HUES48 (cell line): ENCODE results near the gene NAXD.
"Not testable (repeated sequence)": the region's sequence is repeated elsewhere in the genome, so short reads cannot be mapped to it uniquely, and the experiment has no call there.

Experiments used
- H3K27ac ChIP-seq: one replicate; pipeline ENCODE4 v1.7.0; 2013; ENCODE audit warnings: low read depth, low read length, inconsistent platforms
- H3K27me3 ChIP-seq: 2 replicates; pipeline ENCODE4 v1.6.1; 2013; ENCODE audit warnings: mild to moderate bottlenecking, low read length; ENCODE audit not compliant: control insufficient read depth, insufficient read depth
- H3K36me3 ChIP-seq: 2 replicates; pipeline ENCODE4 v1.6.1; 2013; ENCODE audit warnings: low read length; ENCODE audit not compliant: control insufficient read depth, insufficient read depth
- H3K4me1 ChIP-seq: 2 replicates; pipeline ENCODE4 v1.6.1; 2013; ENCODE audit warnings: mild to moderate bottlenecking, low read length; ENCODE audit not compliant: control insufficient read depth, insufficient read depth
- H3K4me3 ChIP-seq: 2 replicates; pipeline ENCODE4 v1.5.1; 2013; ENCODE audit warnings: mild to moderate bottlenecking, low read depth, low read length
- H3K9ac ChIP-seq: 2 replicates; pipeline ENCODE4 v1.6.1; 2013; ENCODE audit warnings: mild to moderate bottlenecking, low read depth, low read length, moderate library complexity
- H3K9me3 ChIP-seq: 2 replicates; pipeline ENCODE4 v1.6.1; 2013; ENCODE audit warnings: low read length; ENCODE audit not compliant: control insufficient read depth, insufficient read depth

The NAXD gene

DNA sequence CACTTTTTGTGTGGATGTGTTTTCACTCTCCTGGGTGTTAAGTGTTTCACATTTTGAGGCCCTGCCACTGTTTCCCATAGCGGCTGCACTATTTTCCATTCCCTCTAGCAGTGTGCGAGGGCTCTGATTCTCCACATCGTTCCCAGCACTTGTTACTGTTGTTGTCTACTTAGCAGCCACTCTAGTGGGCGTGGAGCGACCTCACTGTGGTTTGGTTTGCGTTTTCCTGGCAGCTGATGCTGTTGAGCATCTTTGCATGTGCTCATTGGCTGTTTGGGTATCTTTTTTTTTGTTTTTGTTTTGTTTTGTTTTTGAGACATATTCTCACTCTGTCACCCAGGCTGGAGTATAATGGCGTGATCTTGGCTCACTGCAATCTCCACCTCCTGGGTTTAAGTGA lies 14.4 kb downstream of the NAXD start:
- Histone ChIP-seq H3K4me3 (no peak overlapping the region), H3K27ac (no peak overlapping the region), H3K9me3 (no peaks in the 10 kb centered on the region), H3K27me3 (no peaks in the 10 kb centered on the region), H3K4me1 (no peaks in the 10 kb centered on the region), H3K36me3 (peaks cover 44% of the 10 kb centered on the region), H3K9ac (no peak overlapping the region)

DNA sequence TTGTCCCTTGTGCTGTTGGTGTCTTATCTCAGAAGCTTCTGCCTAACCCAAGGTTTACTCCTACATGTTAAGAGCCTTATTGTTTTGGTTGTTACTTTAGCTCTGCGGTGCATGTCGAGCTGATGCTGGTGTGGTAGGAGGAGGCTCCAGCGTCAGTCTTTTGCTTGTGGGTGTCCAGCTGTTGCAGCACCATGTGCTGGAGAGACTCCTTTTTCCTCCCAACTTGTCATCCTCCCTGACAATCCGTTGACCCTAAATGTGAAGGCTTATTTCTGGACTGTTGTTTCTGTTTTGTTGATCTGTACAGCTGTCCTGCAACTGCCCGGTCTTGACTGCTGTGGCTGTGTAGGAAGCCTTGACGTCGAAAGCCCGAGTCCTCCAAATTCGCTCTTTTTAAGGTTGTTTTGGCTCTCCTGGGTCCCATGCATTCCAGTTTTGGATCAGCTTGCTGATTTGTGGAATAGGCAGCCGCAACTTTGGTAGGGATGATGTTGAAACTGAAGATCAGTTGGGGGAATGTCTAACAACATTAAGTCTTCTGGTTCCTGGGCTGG lies 15.3 kb downstream of the NAXD start:
- Histone ChIP-seq H3K36me3 (peaks cover 47% of the 10 kb centered on the region), H3K27ac (no peak overlapping the region), H3K9ac (no peak overlapping the region), H3K4me3 (no peak overlapping the region), H3K9me3 (no peaks in the 10 kb centered on the region), H3K27me3 (no peaks in the 10 kb centered on the region), H3K4me1 (no peaks in the 10 kb centered on the region)

- H3K36me3 ChIP-seq, result peaks cover 63% of the 10 kb centered on the region
- not testable (repeated sequence) for H3K4me1 ChIP-seq, H3K4me3 ChIP-seq, H3K27me3 ChIP-seq, H3K27ac ChIP-seq, H3K9ac ChIP-seq, H3K9me3 ChIP-seq
These were observed 16.9 kb downstream of the NAXD start for GRCh38 chr13:110632255-110632654.

- no peaks in the 10 kb centered on the region for H3K4me1 ChIP-seq
- no peaks in the 10 kb centered on the region for H3K27me3 ChIP-seq
- H3K27ac ChIP-seq, result no peak overlapping the region
- H3K9me3 ChIP-seq, result no peaks in the 10 kb centered on the region
- no peak overlapping the region for H3K9ac ChIP-seq
- H3K36me3 ChIP-seq, result peaks cover 65% of the 10 kb centered on the region
- no peak overlapping the region for H3K4me3 ChIP-seq
These were observed 18.4 kb downstream of the NAXD start for GRCh38 chr13:110633776-110634175.

DNA sequence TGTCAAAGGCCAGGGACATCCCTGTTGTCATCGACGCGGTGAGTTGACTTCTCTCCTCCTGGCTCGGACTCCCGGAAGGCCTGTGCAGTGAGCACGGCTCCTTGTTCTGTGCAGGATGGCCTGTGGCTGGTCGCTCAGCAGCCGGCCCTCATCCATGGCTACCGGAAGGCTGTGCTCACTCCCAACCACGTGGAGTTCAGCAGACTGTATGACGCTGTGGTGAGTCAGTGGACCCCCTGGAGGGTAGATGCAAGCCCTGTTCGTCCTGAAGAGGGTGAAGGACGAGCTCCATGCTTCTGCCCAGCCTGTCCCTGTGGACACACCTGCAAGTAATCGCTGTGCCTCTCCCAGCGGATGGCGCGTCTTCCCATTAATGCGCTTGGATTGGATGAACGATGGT lies 19.2 kb downstream of the NAXD start:
- Histone ChIP-seq H3K27ac (no peak overlapping the region), H3K4me1 (no peaks in the 10 kb centered on the region), H3K36me3 (peaks cover 67% of the 10 kb centered on the region), H3K4me3 (no peak overlapping the region), H3K27me3 (no peaks in the 10 kb centered on the region), H3K9me3 (no peaks in the 10 kb centered on the region), H3K9ac (no peak overlapping the region)

- Histone ChIP-seq H3K4me3 (no peak overlapping the region), H3K9me3 (no peaks in the 10 kb centered on the region), H3K27me3 (no peaks in the 10 kb centered on the region), H3K36me3 (peaks cover 77% of the 10 kb centered on the region), H3K27ac (no peak overlapping the region), H3K9ac (no peak overlapping the region), H3K4me1 (no peaks in the 10 kb centered on the region)
These were observed 20.2 kb downstream of the NAXD start for GRCh38 chr13:110635405-110636002.

DNA sequence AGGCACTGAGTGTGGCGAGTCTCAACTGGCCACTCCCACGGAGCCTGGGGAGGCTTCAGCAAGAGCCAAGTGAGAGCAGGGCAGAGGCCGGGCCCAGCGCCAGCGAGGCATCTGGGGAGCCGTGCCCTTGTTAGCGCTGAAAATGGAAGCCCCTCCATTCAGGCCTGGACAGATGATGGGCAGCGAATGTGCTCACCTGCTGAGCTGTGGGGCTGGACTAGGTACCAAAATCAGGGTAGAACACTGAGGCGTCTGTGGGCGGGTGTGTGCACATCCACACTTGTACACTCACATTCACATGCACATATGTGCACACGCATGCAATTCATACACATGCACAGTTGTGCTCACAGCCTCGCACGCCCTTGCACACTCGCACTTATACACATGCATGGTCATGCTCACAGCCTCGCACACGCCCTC lies 20.7 kb downstream of the NAXD start:
- H3K27ac ChIP-seq, result no peak overlapping the region
- peaks cover 77% of the 10 kb centered on the region for H3K36me3 ChIP-seq
- H3K9ac ChIP-seq, result no peak overlapping the region
- H3K4me3 ChIP-seq, result no peak overlapping the region
- H3K27me3 ChIP-seq, result no peaks in the 10 kb centered on the region
- no peaks in the 10 kb centered on the region for H3K4me1 ChIP-seq
- H3K9me3 ChIP-seq, result no peaks in the 10 kb centered on the region

DNA sequence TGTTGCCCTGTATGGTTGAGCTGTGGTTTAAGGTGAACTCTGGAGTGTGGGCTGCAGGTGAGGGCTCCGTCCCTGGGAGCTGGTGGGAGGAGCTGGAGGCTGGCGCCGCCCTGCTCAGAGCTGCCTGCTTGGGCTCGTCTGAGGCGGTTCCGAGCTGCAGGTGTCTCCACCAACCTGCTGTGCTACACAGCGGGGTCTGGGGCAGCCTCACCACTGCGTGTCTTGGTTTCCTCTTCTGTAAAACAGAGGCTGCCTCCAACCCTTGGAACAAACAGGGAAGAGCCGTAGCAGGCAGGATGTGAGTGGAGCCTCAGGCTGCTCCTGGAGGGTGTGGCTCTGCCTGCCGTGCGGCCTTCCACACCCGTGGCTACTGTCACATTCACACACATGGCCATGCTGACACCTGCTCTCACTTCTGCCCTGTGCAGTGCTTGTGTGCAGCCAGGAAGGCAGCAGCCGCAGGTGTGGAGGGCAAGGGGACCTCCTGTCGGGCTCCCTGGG lies 21.4 kb downstream of the NAXD start:
- H3K9ac ChIP-seq, result no peak overlapping the region
- no peaks in the 10 kb centered on the region for H3K27me3 ChIP-seq
- no peaks in the 10 kb centered on the region for H3K9me3 ChIP-seq
- H3K4me3 ChIP-seq, result no peak overlapping the region
- no peaks in the 10 kb centered on the region for H3K4me1 ChIP-seq
- peaks cover 77% of the 10 kb centered on the region for H3K36me3 ChIP-seq
- no peak overlapping the region for H3K27ac ChIP-seq

DNA sequence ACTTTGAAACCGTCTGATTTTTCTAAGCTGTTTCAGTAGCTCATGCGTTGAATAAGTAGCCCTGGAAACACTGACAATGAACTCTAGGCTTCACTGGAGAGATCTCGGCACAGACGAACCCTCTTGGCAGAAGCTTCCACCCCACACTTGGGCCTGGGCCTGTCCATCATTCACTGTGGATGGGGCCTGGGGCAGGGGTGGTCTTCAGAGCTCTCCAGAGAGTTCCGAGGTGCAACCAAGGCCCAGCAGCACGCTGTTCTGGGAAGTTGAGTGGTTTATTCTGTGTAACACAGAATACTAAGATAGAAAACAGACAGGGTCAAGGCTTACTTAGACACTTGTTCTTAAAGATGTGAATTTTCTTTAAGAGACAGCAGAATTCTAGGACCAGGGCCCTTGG lies 21.9 kb downstream of the NAXD start:
- Histone ChIP-seq H3K27ac (no peak overlapping the region), H3K9me3 (no peaks in the 10 kb centered on the region), H3K4me3 (no peak overlapping the region), H3K4me1 (no peaks in the 10 kb centered on the region), H3K27me3 (no peaks in the 10 kb centered on the region), H3K9ac (no peak overlapping the region), H3K36me3 (peaks cover 81% of the 10 kb centered on the region)

- Histone ChIP-seq H3K9ac (no peak overlapping the region), H3K36me3 (peaks cover 85% of the 10 kb centered on the region), H3K4me3 (no peak overlapping the region), H3K4me1 (no peaks in the 10 kb centered on the region), H3K27me3 (no peaks in the 10 kb centered on the region), H3K9me3 (no peaks in the 10 kb centered on the region), H3K27ac (no peak overlapping the region)
These were observed 22.4 kb downstream of the NAXD start for GRCh38 chr13:110637747-110638146.

DNA sequence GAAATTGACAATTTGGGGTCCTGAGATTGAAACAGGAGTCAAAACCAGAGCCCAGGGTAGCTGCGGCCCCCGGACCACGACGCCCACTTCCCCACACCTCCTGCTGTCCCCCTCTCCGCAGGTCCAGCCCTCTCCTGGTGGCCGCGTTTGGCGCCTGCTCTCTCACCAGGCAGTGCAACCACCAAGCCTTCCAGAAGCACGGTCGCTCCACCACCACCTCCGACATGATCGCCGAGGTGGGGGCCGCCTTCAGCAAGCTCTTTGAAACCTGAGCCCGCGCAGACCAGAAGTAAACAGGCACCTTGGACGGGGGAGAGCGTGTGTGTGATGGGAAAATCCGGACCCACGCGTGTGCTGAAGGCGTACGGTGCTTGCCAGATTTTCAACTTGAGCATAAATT lies 22.9 kb downstream of the NAXD start:
- Histone ChIP-seq H3K9ac (no peak overlapping the region), H3K36me3 (peaks cover 90% of the 10 kb centered on the region), H3K4me1 (no peaks in the 10 kb centered on the region), H3K27ac (no peak overlapping the region), H3K27me3 (no peaks in the 10 kb centered on the region), H3K4me3 (no peak overlapping the region), H3K9me3 (no peaks in the 10 kb centered on the region)
